ENCODE data around the gene ZNF837. TPM values are rescaled to one million over a fixed set of nuclear protein-coding genes. Genes with fewer than 3 reads are reported as not detected.
A peak's percentile ranks its signal among the peaks of the same experiment; 100 is the strongest.
"Not testable (repeated sequence)": the region's sequence is repeated elsewhere in the genome, so short reads cannot be mapped to it uniquely, and the experiment has no call there.

The ZNF837 gene
- total RNA-seq, 2 experiments from 2014 or later, result 2.0 to 2.5 TPM

- H3K9me3 Mint-ChIP-seq (ENCODE audit: low read depth); H3K36me3 Mint-ChIP-seq (ENCODE audit: low read depth); H3K27me3 Mint-ChIP-seq; H3K27ac Mint-ChIP-seq; CTCF ChIA-PET; H3K4me3 Mint-ChIP-seq; DNase-seq; ATAC-seq; POLR2A ChIA-PET: not testable (repeated sequence)
- peaks cover 27% of the 10 kb centered on the region for H3K4me1 Mint-ChIP-seq
- intact Hi-C loops (cut with DNase I, micrococcal nuclease), result loop anchor here in 1 of 2 experiments (5.0 to 10.0 kb wide), 3 partner anchors 73 to 219 kb away; partner anchors contain the start of genes ZBTB45, ZNF274 and ZNF446
Observed at GRCh38 chr19:58403920-58404478, 23.2 kb upstream of the ZNF837 start.

- ChIA-PET POLR2A (no interaction called here), CTCF (interaction anchor here (1.0 to 1.2 kb wide), 2 partner anchors 39 to 118 kb away, joined by 3 to 4 read pairs; partner anchors contain the start of gene ZBTB45)
- DNase-seq (no peak), ATAC-seq (no peak)
- peaks cover 3% of the 10 kb centered on the region for H3K36me3 Mint-ChIP-seq (ENCODE audit: low read depth)
- intact Hi-C loops (cut with DNase I, micrococcal nuclease), result loop anchor here (1.0 to 10.0 kb wide), 19 partner anchors 15 to 219 kb away; partner anchors contain the start of genes RPS5 (in 2 of the 2), ZBTB45 (in 2 of the 2), ZNF132 (in 2 of the 2) and ZNF274 (in 2 of the 2)
- peaks cover 2% of the 10 kb centered on the region for H3K27me3 Mint-ChIP-seq
- no peaks in the 10 kb centered on the region for H3K9me3 Mint-ChIP-seq (ENCODE audit: low read depth)
- H3K4me1 Mint-ChIP-seq, result peaks cover 17% of the 10 kb centered on the region
- H3K4me3 Mint-ChIP-seq, result peak overlapping the region; percentile 82
- no peak overlapping the region for H3K27ac Mint-ChIP-seq
Observed at GRCh38 chr19:58401840-58402421, 21.1 kb upstream of the ZNF837 start.

GRCh38 chr19:58400916-58401839 lies 20.3 kb upstream of the ZNF837 start:
- Mint-ChIP-seq H3K27me3 (peaks cover 2% of the 10 kb centered on the region), H3K4me1 (peaks cover 14% of the 10 kb centered on the region), H3K27ac (peak overlapping the region; percentile 61), H3K4me3 (peak overlapping the region; percentile 82), H3K9me3 (ENCODE audit: low read depth) (no peaks in the 10 kb centered on the region), H3K36me3 (ENCODE audit: low read depth) (no peaks in the 10 kb centered on the region)
- POLR2A ChIA-PET, result no interaction called here
- intact Hi-C loops (cut with DNase I, micrococcal nuclease), result loop anchor here (1.0 to 10.0 kb wide), 19 partner anchors 14 to 218 kb away; partner anchors contain the start of genes RPS5 (in 2 of the 2), ZBTB45 (in 2 of the 2), ZNF132 (in 2 of the 2) and ZNF274 (in 2 of the 2)
- DNase-seq, result peak; percentile 100
- CTCF ChIA-PET, result no interaction called here
- ATAC-seq, result peak; percentile 97

GRCh38 chr19:58400316-58400915 lies 19.6 kb upstream of the ZNF837 start:
- intact Hi-C loops (cut with DNase I, micrococcal nuclease), result loop anchor here in 1 of 2 experiments (2.0 to 10.0 kb wide), 4 partner anchors 14 to 216 kb away; partner anchors contain the start of genes RPS5, ZBTB45, ZNF274 and ZNF446
- Mint-ChIP-seq H3K9me3 (ENCODE audit: low read depth) (no peaks in the 10 kb centered on the region), H3K4me1 (peaks cover 16% of the 10 kb centered on the region), H3K4me3 (peak overlapping the region; percentile 82), H3K27me3 (peaks cover 2% of the 10 kb centered on the region), H3K36me3 (ENCODE audit: low read depth) (peaks cover 4% of the 10 kb centered on the region), H3K27ac (no peak overlapping the region)
- DNase-seq, result no peak
- ChIA-PET CTCF (no interaction called here), POLR2A (no interaction called here)
- no peak for ATAC-seq

GRCh38 chr19:58399903-58400302 lies 19.1 kb upstream of the ZNF837 start:
- DNase-seq (no peak), ATAC-seq (no peak)
- peaks cover 2% of the 10 kb centered on the region for H3K27me3 Mint-ChIP-seq
- CTCF ChIA-PET, result no interaction called here
- no peak overlapping the region for H3K4me3 Mint-ChIP-seq
- H3K9me3 Mint-ChIP-seq (ENCODE audit: low read depth), result no peaks in the 10 kb centered on the region
- H3K27ac Mint-ChIP-seq, result no peak overlapping the region
- peaks cover 6% of the 10 kb centered on the region for H3K36me3 Mint-ChIP-seq (ENCODE audit: low read depth)
- peaks cover 17% of the 10 kb centered on the region for H3K4me1 Mint-ChIP-seq
- intact Hi-C loops (cut with DNase I, micrococcal nuclease), result loop anchor here in 1 of 2 experiments (2.0 to 10.0 kb wide), 4 partner anchors 13 to 215 kb away; partner anchors contain the start of genes RPS5, ZBTB45, ZNF274 and ZNF446
- POLR2A ChIA-PET, result interaction anchor here (0.6 kb wide), 1 partner anchor 51 kb away, joined by 3 read pairs; the partner anchor contains the start of gene ZNF324B

- Mint-ChIP-seq H3K36me3 (ENCODE audit: low read depth) (peaks cover 20% of the 10 kb centered on the region), H3K9me3 (ENCODE audit: low read depth) (no peaks in the 10 kb centered on the region), H3K27me3 (peaks cover 2% of the 10 kb centered on the region), H3K4me3 (no peak overlapping the region), H3K27ac (no peak overlapping the region), H3K4me1 (peaks cover 17% of the 10 kb centered on the region)
- DNase-seq (no peak), ATAC-seq (no peak)
- intact Hi-C loops (cut with DNase I, micrococcal nuclease), result no loop called here
- CTCF ChIA-PET, result no interaction called here
- POLR2A ChIA-PET, result no interaction called here
Observed at GRCh38 chr19:58398545-58398944, 17.7 kb upstream of the ZNF837 start.

GRCh38 chr19:58398087-58398486 lies 17.3 kb upstream of the ZNF837 start:
- DNase-seq, result no peak
- ChIA-PET POLR2A (no interaction called here), CTCF (no interaction called here)
- intact Hi-C loops (cut with DNase I, micrococcal nuclease), result no loop called here
- Mint-ChIP-seq H3K27me3 (peaks cover 2% of the 10 kb centered on the region), H3K4me3 (no peak overlapping the region), H3K36me3 (ENCODE audit: low read depth) (peaks cover 24% of the 10 kb centered on the region), H3K4me1 (peaks cover 17% of the 10 kb centered on the region), H3K27ac (no peak overlapping the region), H3K9me3 (ENCODE audit: low read depth) (no peaks in the 10 kb centered on the region)
- no peak for ATAC-seq

- ChIA-PET POLR2A (no interaction called here), CTCF (no interaction called here)
- no peak for DNase-seq
- Mint-ChIP-seq H3K27ac (no peak overlapping the region), H3K9me3 (ENCODE audit: low read depth) (no peaks in the 10 kb centered on the region), H3K4me1 (peaks cover 19% of the 10 kb centered on the region), H3K27me3 (peaks cover 2% of the 10 kb centered on the region), H3K4me3 (no peak overlapping the region), H3K36me3 (ENCODE audit: low read depth) (peaks cover 29% of the 10 kb centered on the region)
- intact Hi-C loops (cut with DNase I, micrococcal nuclease), result no loop called here
- no peak for ATAC-seq
Observed at GRCh38 chr19:58397533-58398037, 16.8 kb upstream of the ZNF837 start.

GRCh38 chr19:58396691-58397532 lies 16.1 kb upstream of the ZNF837 start:
- intact Hi-C loops (cut with DNase I, micrococcal nuclease), result no loop called here
- peaks cover 21% of the 10 kb centered on the region for H3K4me1 Mint-ChIP-seq
- ChIA-PET POLR2A (interaction anchor here (0.5 kb wide), 1 partner anchor 57 kb away, joined by 3 read pairs; no protein-coding TSS in a partner anchor), CTCF (interaction anchor here (0.6 kb wide), 1 partner anchor 171 kb away, joined by 3 read pairs; no protein-coding TSS in a partner anchor)
- DNase-seq (no peak), ATAC-seq (no peak)
- no peak overlapping the region for H3K4me3 Mint-ChIP-seq
- H3K27me3 Mint-ChIP-seq, result peaks cover 2% of the 10 kb centered on the region
- H3K36me3 Mint-ChIP-seq (ENCODE audit: low read depth), result peaks cover 32% of the 10 kb centered on the region
- H3K27ac Mint-ChIP-seq, result no peak overlapping the region
- H3K9me3 Mint-ChIP-seq (ENCODE audit: low read depth), result no peaks in the 10 kb centered on the region

GRCh38 chr19:58395979-58396627 lies 15.3 kb upstream of the ZNF837 start:
- H3K4me3 Mint-ChIP-seq, result no peak overlapping the region
- ChIA-PET CTCF (no interaction called here), POLR2A (interaction anchor here (0.5 kb wide), 1 partner anchor 57 kb away, joined by 3 read pairs; no protein-coding TSS in a partner anchor)
- H3K4me1 Mint-ChIP-seq, result peaks cover 23% of the 10 kb centered on the region
- ATAC-seq (no peak), DNase-seq (peak; percentile 19)
- no peak overlapping the region for H3K27ac Mint-ChIP-seq
- H3K27me3 Mint-ChIP-seq, result peaks cover 2% of the 10 kb centered on the region
- intact Hi-C loops (cut with DNase I, micrococcal nuclease), result no loop called here
- no peaks in the 10 kb centered on the region for H3K9me3 Mint-ChIP-seq (ENCODE audit: low read depth)
- H3K36me3 Mint-ChIP-seq (ENCODE audit: low read depth), result peaks cover 39% of the 10 kb centered on the region

All from activated CD4-positive, alpha-beta T cell treated with anti-CD3 and anti-CD28 coated beads for 36 hours (primary cell).